Measurements from ENCODE around the gene RABGGTA.

DNA sequence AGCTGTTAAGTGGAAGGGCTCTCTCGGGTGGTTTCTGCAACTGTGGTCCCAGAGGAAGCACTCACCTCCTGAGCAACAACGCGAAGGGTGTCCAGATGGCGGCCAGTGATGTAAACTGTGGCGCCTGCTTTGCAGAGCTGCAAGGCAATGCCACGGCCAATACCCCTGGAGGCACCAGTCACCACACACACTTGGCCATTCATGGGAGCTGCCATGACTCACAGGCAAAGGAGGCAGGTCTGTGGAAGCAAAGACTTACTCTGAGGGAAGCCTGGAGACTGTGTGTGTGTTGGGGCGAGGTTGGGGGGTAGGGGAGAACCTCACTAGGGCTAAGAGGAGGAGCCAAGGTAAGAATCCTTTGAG is 27.5 kb upstream of the RABGGTA start:
- TF ChIP-seq POLR2A (IDR thresholded peaks at IDR 0.05), result no peak
- TF ChIP-seq, protein P1, sequence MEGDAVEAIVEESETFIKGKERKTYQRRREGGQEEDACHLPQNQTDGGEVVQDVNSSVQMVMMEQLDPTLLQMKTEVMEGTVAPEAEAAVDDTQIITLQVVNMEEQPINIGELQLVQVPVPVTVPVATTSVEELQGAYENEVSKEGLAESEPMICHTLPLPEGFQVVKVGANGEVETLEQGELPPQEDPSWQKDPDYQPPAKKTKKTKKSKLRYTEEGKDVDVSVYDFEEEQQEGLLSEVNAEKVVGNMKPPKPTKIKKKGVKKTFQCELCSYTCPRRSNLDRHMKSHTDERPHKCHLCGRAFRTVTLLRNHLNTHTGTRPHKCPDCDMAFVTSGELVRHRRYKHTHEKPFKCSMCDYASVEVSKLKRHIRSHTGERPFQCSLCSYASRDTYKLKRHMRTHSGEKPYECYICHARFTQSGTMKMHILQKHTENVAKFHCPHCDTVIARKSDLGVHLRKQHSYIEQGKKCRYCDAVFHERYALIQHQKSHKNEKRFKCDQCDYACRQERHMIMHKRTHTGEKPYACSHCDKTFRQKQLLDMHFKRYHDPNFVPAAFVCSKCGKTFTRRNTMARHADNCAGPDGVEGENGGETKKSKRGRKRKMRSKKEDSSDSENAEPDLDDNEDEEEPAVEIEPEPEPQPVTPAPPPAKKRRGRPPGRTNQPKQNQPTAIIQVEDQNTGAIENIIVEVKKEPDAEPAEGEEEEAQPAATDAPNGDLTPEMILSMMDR (IDR thresholded peaks at IDR 0.05), result no peak
